Measurements from ENCODE around the gene RSKR. TPM values are rescaled to one million over a fixed set of nuclear protein-coding genes. Genes with fewer than 3 reads are reported as not detected.
A peak's percentile ranks its signal among the peaks of the same experiment; 100 is the strongest.

Gene RSKR
- total and polyA plus RNA-seq, 9 of the 15 experiments (the other 6 are each of a cell fraction or from before 2014, with no cell fraction given) = 1.4 to 42.3 (median 16.2) TPM

DNA sequence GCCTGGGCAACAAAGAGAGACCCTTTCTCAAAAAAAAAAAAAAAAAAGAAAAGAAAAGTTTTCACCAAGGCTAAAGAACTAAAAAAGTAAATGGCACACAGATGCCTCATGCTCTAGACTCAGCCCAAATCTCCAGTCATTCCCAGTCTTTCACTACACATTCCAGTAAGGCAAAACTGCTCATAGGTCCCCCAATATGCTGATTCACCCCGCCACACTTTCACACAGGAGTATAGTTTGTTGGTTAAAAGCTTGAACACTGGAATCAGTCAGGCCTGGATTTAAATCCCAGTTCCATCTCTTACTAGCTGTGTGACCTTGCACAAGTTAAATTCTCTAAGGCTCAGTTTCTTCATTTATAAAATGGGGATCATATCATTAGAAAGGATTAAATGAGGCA, 44.5 kb downstream of the RSKR start (continued):
- TF ChIP-seq, protein P1, sequence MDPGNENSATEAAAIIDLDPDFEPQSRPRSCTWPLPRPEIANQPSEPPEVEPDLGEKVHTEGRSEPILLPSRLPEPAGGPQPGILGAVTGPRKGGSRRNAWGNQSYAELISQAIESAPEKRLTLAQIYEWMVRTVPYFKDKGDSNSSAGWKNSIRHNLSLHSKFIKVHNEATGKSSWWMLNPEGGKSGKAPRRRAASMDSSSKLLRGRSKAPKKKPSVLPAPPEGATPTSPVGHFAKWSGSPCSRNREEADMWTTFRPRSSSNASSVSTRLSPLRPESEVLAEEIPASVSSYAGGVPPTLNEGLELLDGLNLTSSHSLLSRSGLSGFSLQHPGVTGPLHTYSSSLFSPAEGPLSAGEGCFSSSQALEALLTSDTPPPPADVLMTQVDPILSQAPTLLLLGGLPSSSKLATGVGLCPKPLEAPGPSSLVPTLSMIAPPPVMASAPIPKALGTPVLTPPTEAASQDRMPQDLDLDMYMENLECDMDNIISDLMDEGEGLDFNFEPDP (CRISPR knock-in tag; IDR thresholded peaks at IDR 0.05) = no peak
- TF ChIP-seq TSC22D4 (tag; IDR thresholded peaks at IDR 0.05) (no peak), SMAD2 (IDR thresholded peaks at IDR 0.05; ENCODE audit: low read depth, low read length) (no peak), HSF4 (CRISPR knock-in tag; IDR thresholded peaks at IDR 0.05; ENCODE audit: borderline replicate concordance) (no peak), ZNF717 (CRISPR knock-in tag; IDR thresholded peaks at IDR 0.05) (no peak), POLR2H (tag; IDR thresholded peaks at IDR 0.05; ENCODE audit: low read depth) (no peak), ZNF584 (CRISPR knock-in tag; IDR thresholded peaks at IDR 0.05; ENCODE audit: low read depth) (no peak), MAZ (CRISPR knock-in tag; conservative IDR thresholded peaks at IDR 0.05 in 1 of 2, IDR thresholded peaks at IDR 0.05 in 1 of 2) (no peak), MAFF (IDR thresholded peaks at IDR 0.05; ENCODE audit: low read length) (peak; percentile 48), ZNF121 (CRISPR knock-in tag; conservative IDR thresholded peaks at IDR 0.05) (no peak; the same call in 1 of the 2 replicates), NCOA4 (IDR thresholded peaks at IDR 0.05; ENCODE audit: partially characterized antibody) (no peak), MCM7 (IDR thresholded peaks at IDR 0.05) (no peak), FOXA1 (IDR thresholded peaks at IDR 0.05; ENCODE audit: borderline replicate concordance) (no peak), ZNF354B (CRISPR knock-in tag; IDR thresholded peaks at IDR 0.05) (no peak), RFX7 (CRISPR knock-in tag; IDR thresholded peaks at IDR 0.05) (no peak), ELF2 (CRISPR knock-in tag; IDR thresholded peaks at IDR 0.05) (no peak), SMAD1 (IDR thresholded peaks at IDR 0.05; ENCODE audit: low read depth, low read length, partially characterized antibody) (no peak), YBX1 (IDR thresholded peaks at IDR 0.05) (no peak), MYBL2 (IDR thresholded peaks at IDR 0.05; ENCODE audit: low read depth) (no peak), MYBL2 (CRISPR knock-in tag; IDR thresholded peaks at IDR 0.05; ENCODE audit: borderline replicate concordance) (no peak), ATF4 (CRISPR knock-in tag; IDR thresholded peaks at IDR 0.05) (no peak), RBM39 (optimal IDR thresholded peaks at IDR 0.05; ENCODE audit: low read depth, low read length) (no peak), SP2 (IDR thresholded peaks at IDR 0.05; ENCODE audit: extremely low read depth, low read depth, low read length, poor library complexity, severe bottlenecking) (no peak), PTTG1 (tag; IDR thresholded peaks at IDR 0.05; ENCODE audit: low read depth) (no peak), OTX1 (CRISPR knock-in tag; IDR thresholded peaks at IDR 0.05) (no peak), TBP (optimal IDR thresholded peaks at IDR 0.05; ENCODE audit: low read depth, low read length) (no peak), ZFX (CRISPR knock-in tag; IDR thresholded peaks at IDR 0.05) (no peak)
- TF ChIP-seq, protein P2, sequence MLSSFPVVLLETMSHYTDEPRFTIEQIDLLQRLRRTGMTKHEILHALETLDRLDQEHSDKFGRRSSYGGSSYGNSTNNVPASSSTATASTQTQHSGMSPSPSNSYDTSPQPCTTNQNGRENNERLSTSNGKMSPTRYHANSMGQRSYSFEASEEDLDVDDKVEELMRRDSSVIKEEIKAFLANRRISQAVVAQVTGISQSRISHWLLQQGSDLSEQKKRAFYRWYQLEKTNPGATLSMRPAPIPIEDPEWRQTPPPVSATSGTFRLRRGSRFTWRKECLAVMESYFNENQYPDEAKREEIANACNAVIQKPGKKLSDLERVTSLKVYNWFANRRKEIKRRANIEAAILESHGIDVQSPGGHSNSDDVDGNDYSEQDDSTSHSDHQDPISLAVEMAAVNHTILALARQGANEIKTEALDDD (IDR thresholded peaks at IDR 0.05) = no peak
- TF ChIP-seq, protein P3, sequence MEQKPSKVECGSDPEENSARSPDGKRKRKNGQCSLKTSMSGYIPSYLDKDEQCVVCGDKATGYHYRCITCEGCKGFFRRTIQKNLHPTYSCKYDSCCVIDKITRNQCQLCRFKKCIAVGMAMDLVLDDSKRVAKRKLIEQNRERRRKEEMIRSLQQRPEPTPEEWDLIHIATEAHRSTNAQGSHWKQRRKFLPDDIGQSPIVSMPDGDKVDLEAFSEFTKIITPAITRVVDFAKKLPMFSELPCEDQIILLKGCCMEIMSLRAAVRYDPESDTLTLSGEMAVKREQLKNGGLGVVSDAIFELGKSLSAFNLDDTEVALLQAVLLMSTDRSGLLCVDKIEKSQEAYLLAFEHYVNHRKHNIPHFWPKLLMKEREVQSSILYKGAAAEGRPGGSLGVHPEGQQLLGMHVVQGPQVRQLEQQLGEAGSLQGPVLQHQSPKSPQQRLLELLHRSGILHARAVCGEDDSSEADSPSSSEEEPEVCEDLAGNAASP (IDR thresholded peaks at IDR 0.05) = no peak

All from K562 (cell line).